ENCODE results near the gene GALNT9. TPM values are rescaled to one million over a fixed set of nuclear protein-coding genes. Genes with fewer than 3 reads are reported as not detected.

Gene GALNT9
- total RNA-seq, 2 experiments from 2014 or later = not detected

- Mint-ChIP-seq H3K9me3 (ENCODE audit: low read depth) (no peaks in the 10 kb centered on the region), H3K36me3 (no peaks in the 10 kb centered on the region), H3K4me3 (no peak overlapping the region), H3K27ac (no peak overlapping the region), H3K4me1 (no peaks in the 10 kb centered on the region), H3K27me3 (peaks cover 28% of the 10 kb centered on the region)
- ATAC-seq (no peak), DNase-seq (no peak)
- CTCF ChIA-PET = no interaction called here
Observed at GRCh38 chr12:132286912-132287311, 42.5 kb downstream of the GALNT9 start.

DNA sequence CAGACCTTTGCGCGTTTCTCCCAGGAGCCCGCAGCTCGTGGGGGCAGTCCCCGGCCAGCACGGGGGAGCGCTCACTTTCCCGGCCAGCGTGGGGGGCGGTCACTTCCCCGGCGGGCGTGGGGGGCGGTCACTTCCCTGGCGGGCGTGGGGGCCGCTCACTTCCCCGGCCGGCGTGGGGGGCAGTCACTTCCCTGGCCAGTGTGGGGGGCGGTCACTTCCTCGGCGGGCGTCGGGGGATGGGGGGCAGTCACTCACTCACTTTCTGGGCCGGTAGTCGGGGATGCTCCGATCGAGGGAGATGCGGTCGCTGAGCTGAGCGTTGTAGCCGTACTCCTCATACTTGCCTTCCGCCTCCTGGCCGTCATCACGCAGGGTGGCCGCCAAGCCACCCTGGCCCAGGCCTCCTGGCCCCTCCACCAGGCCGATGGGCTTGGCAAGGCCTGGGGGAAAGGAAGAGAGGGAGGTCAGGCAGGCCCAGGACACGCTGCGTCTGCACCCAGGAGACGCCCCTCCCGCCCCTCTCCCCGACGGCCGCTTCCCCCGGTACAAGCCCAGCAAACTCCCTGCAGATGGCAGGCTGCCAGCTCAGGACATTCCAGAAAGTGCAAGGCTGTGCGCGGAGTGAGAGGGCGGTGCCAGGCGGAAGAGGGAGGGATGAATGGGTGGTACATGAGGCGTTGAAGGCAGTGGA is 43.3 kb downstream of the GALNT9 start:
- CTCF ChIA-PET = no interaction called here
- H3K27me3 Mint-ChIP-seq = peaks cover 28% of the 10 kb centered on the region
- no peak overlapping the region for H3K27ac Mint-ChIP-seq
- H3K9me3 Mint-ChIP-seq (ENCODE audit: low read depth) = no peaks in the 10 kb centered on the region
- H3K4me3 Mint-ChIP-seq = no peak overlapping the region
- no peaks in the 10 kb centered on the region for H3K4me1 Mint-ChIP-seq
- DNase-seq = no peak
- no peaks in the 10 kb centered on the region for H3K36me3 Mint-ChIP-seq
- no peak for ATAC-seq

DNA sequence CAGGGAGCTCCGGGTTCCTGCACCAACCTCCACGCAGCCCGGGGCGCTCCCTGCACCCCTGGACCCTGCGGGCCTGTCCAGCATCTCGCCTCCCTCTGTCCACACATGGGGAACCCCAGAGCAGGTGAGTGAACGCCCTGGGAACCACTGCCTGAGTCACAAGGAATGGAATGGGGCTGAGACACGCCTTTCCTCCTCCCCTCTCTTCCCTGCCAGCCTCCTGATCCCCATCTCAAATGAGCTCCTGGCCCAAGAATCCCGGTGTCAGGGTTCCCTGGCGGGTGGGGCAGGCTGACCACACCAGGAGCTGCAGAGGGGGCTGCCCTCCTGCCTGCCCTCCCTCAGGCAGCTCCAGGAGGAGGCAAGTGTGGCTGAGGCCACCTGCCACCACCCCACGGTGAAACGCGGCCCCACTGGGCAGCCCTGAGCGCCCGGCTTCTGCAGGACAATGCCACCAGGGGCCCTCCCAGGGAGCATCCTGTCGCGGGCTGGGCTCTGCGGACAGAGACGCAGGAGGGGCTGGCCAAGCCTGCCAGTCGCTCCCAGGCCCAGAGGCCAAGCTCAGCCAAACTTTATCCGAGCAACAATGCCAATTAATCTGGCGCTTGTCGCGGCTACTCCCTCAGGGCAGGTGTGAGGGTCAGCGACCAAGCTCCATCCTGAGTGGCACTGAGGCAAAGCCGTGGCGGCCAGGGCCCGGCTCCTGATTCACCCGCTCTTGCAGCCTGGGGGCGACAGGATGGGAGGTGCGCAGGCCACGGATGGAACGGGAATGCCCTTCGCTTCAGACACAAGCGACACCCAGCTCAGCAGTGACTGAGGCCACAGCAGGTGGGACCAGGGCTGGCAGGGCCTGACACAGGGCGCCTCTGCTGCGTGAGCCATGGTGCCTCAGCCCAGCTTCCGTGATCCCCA is 44.3 kb downstream of the GALNT9 start:
- CTCF ChIA-PET = no interaction called here
- DNase-seq (no peak), ATAC-seq (no peak)
- no peaks in the 10 kb centered on the region for H3K36me3 Mint-ChIP-seq
- no peaks in the 10 kb centered on the region for H3K4me1 Mint-ChIP-seq
- H3K9me3 Mint-ChIP-seq (ENCODE audit: low read depth) = no peaks in the 10 kb centered on the region
- H3K27ac Mint-ChIP-seq = no peak overlapping the region
- no peak overlapping the region for H3K4me3 Mint-ChIP-seq
- peaks cover 28% of the 10 kb centered on the region for H3K27me3 Mint-ChIP-seq

GRCh38 chr12:132284071-132284826 is 45.1 kb downstream of the GALNT9 start:
- H3K27me3 Mint-ChIP-seq = peaks cover 28% of the 10 kb centered on the region
- DNase-seq (no peak), ATAC-seq (no peak)
- no peaks in the 10 kb centered on the region for H3K9me3 Mint-ChIP-seq (ENCODE audit: low read depth)
- CTCF ChIA-PET = no interaction called here
- H3K36me3 Mint-ChIP-seq = no peaks in the 10 kb centered on the region
- no peaks in the 10 kb centered on the region for H3K4me1 Mint-ChIP-seq
- no peak overlapping the region for H3K4me3 Mint-ChIP-seq
- no peak overlapping the region for H3K27ac Mint-ChIP-seq

GRCh38 chr12:132282950-132283771 is 46.2 kb downstream of the GALNT9 start:
- CTCF ChIA-PET = no interaction called here
- Mint-ChIP-seq H3K4me3 (no peak overlapping the region), H3K4me1 (no peaks in the 10 kb centered on the region), H3K27me3 (peaks cover 28% of the 10 kb centered on the region), H3K27ac (no peak overlapping the region), H3K9me3 (ENCODE audit: low read depth) (no peaks in the 10 kb centered on the region), H3K36me3 (no peaks in the 10 kb centered on the region)
- no peak for ATAC-seq
- DNase-seq = no peak

GRCh38 chr12:132282031-132282949 is 47.1 kb downstream of the GALNT9 start:
- no peak overlapping the region for H3K27ac Mint-ChIP-seq
- peaks cover 28% of the 10 kb centered on the region for H3K27me3 Mint-ChIP-seq
- H3K4me3 Mint-ChIP-seq = no peak overlapping the region
- ATAC-seq (no peak), DNase-seq (no peak)
- no peaks in the 10 kb centered on the region for H3K36me3 Mint-ChIP-seq
- no peaks in the 10 kb centered on the region for H3K4me1 Mint-ChIP-seq
- H3K9me3 Mint-ChIP-seq (ENCODE audit: low read depth) = no peaks in the 10 kb centered on the region
- CTCF ChIA-PET = no interaction called here

- CTCF ChIA-PET = no interaction called here
- Mint-ChIP-seq H3K4me1 (no peaks in the 10 kb centered on the region), H3K4me3 (no peak overlapping the region), H3K27ac (no peak overlapping the region), H3K9me3 (ENCODE audit: low read depth) (no peaks in the 10 kb centered on the region), H3K36me3 (no peaks in the 10 kb centered on the region), H3K27me3 (peaks cover 16% of the 10 kb centered on the region)
- ATAC-seq (no peak), DNase-seq (no peak)
Observed at GRCh38 chr12:132281038-132281437, 48.4 kb downstream of the GALNT9 start.

DNA sequence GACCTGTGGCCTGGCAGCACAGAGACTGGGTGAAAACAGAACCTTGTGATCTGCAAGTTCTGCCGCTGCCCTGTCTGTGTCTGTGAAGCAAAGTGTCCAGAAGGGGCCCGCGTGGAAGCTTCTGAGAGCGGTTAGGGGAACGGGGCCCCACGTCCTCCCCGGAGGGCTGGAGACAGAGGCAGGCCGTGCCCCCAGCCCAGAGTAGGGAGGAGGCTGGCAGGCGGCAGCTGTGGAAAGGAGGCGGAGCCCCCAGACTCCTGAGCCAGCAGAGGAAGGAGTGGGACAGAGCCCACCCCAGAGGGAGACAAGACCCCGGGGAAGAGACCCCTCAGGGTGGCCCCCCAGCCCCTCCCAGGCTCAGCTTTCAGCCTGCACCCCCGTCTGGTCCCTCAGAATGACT is 49.0 kb downstream of the GALNT9 start:
- CTCF ChIA-PET = no interaction called here
- Mint-ChIP-seq H3K4me3 (no peak overlapping the region), H3K36me3 (no peaks in the 10 kb centered on the region), H3K27ac (no peak overlapping the region), H3K4me1 (no peaks in the 10 kb centered on the region), H3K9me3 (ENCODE audit: low read depth) (no peaks in the 10 kb centered on the region), H3K27me3 (peaks cover 12% of the 10 kb centered on the region)
- DNase-seq = no peak
- no peak for ATAC-seq

DNA sequence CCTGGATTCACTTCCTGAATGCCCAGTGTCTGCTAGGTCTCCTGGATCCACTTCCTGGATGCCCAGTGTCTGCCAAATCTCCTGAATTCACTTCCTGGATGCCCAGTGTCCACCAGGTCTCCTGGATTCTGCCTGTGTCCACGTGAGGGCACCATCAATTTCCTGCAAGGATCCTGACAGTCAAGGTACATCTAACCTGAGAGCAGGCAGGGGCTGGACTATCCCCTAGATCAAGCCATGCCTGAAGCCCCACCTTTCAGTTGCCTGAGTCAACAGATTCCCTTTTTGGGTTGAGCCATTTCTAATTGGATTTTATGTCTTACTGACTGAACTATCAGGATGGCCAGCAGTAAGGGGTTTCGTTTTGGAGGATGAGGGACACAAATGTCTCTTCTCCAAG is 49.5 kb downstream of the GALNT9 start:
- Mint-ChIP-seq H3K36me3 (no peaks in the 10 kb centered on the region), H3K4me1 (no peaks in the 10 kb centered on the region), H3K27me3 (peaks cover 8% of the 10 kb centered on the region), H3K27ac (no peak overlapping the region), H3K9me3 (ENCODE audit: low read depth) (no peaks in the 10 kb centered on the region), H3K4me3 (no peak overlapping the region)
- DNase-seq (no peak), ATAC-seq (no peak)
- CTCF ChIA-PET = no interaction called here

- Mint-ChIP-seq H3K36me3 (no peaks in the 10 kb centered on the region), H3K4me1 (no peaks in the 10 kb centered on the region), H3K27ac (no peak overlapping the region), H3K27me3 (peaks cover 6% of the 10 kb centered on the region), H3K9me3 (ENCODE audit: low read depth) (no peaks in the 10 kb centered on the region), H3K4me3 (no peak overlapping the region)
- CTCF ChIA-PET = no interaction called here
- no peak for ATAC-seq
- no peak for DNase-seq
Observed at GRCh38 chr12:132279184-132279889, 50.1 kb downstream of the GALNT9 start.

GRCh38 chr12:132278401-132279183 is 50.8 kb downstream of the GALNT9 start:
- Mint-ChIP-seq H3K4me1 (no peaks in the 10 kb centered on the region), H3K9me3 (ENCODE audit: low read depth) (no peaks in the 10 kb centered on the region), H3K27ac (no peak overlapping the region), H3K4me3 (no peak overlapping the region), H3K27me3 (no peaks in the 10 kb centered on the region), H3K36me3 (no peaks in the 10 kb centered on the region)
- ATAC-seq (no peak), DNase-seq (no peak)
- CTCF ChIA-PET = no interaction called here

Measured in activated CD8-positive, alpha-beta memory T cell treated with anti-CD3 and anti-CD28 coated beads, Interleukin-2, amount 10 ng/mL, durations not matched to agents 7 days and 5 days (primary cell).